Esophagus (tissue), 2 donors: ENCODE data around the gene VASH2. TPM values are rescaled to one million over a fixed set of nuclear protein-coding genes. Genes with fewer than 3 reads are reported as not detected.
"Not testable (repeated sequence)": the region's sequence is repeated elsewhere in the genome, so short reads cannot be mapped to it uniquely, and the experiment has no call there.

ENCODE experiments used
- H3K27ac ChIP-seq, 2 donors: one replicate each; pipeline ENCODE4 v1.5.1; 2013; ENCODE audit warnings: low read depth in 2 of 2, mild to moderate bottlenecking in 2 of 2, inconsistent platforms in 1 of 2, low read length in 1 of 2, moderate library complexity in 1 of 2
- H3K27me3 ChIP-seq, 2 donors: one replicate each; pipeline ENCODE4 v1.6.1; 2013; ENCODE audit warnings: low read length in 2 of 2, control low read depth in 1 of 2, mild to moderate bottlenecking in 1 of 2; ENCODE audit not compliant: insufficient read depth in 2 of 2, control insufficient read depth in 1 of 2
- H3K36me3 ChIP-seq, 2 donors: one replicate each; pipeline ENCODE4 v1.6.1; 2013; ENCODE audit warnings: low read length in 1 of 2; ENCODE audit not compliant: control insufficient read depth in 2 of 2, insufficient read depth in 2 of 2
- H3K4me1 ChIP-seq, 2 donors: one replicate each; pipeline ENCODE4 v1.6.1; 2013; ENCODE audit warnings: low read length in 1 of 2; ENCODE audit not compliant: control insufficient read depth in 2 of 2, insufficient read depth in 2 of 2
- H3K4me3 ChIP-seq, 2 donors: one replicate each; pipeline ENCODE4 v1.5.1; 2013; ENCODE audit warnings: low read length in 2 of 2, mild to moderate bottlenecking in 2 of 2, low read depth in 1 of 2, moderate library complexity in 1 of 2
- H3K9me3 ChIP-seq, 2 donors: one replicate each; pipeline ENCODE4 v1.6.1; 2013; ENCODE audit warnings: mild to moderate bottlenecking in 2 of 2, low read depth in 1 of 2, low read length in 1 of 2, moderate library complexity in 1 of 2; ENCODE audit not compliant: control insufficient read depth in 2 of 2, insufficient read depth in 1 of 2
- WGBS, 2 donors: extraction: QIAGEN DNeasy Blood & Tissue Kit; methylation state at CpG; one replicate each; pipeline ENCODE4 v1.1.7; 2013; 5-methylcytosine and 5-hydroxymethylcytosine counted together
- polyA plus RNA-seq, 2 donors: library from polyadenylated mRNA; stranded (reverse); fragments of 200-250 nt; gene quantifications; one replicate each; pipeline ENCODE4 v1.2.3, GENCODE V29; 2013
- donor health status: healthy with polysubstance abuse.
- donor health status: Bipolar disorder and iron deficiency.

The VASH2 gene
- polyA plus RNA-seq = under 1 TPM; 0.24 to 0.33 TPM

- Histone ChIP-seq H3K36me3 (no peaks in the 10 kb centered on the region), H3K27me3 (no peaks in the 10 kb centered on the region), H3K4me3 (peak within 1 kb of the TSS; percentile 42 to 52), H3K9me3 (no peaks in the 10 kb centered on the region), H3K4me1 (peaks cover 4% of the 10 kb centered on the region in 2 donors), H3K27ac (no peak within 1 kb of the TSS)
- 0 to 1% methylated on average over 61 of the region's 61 CpGs for WGBS, 2 donors
These were observed at the start of gene VASH2 for GRCh38 chr1:212950243-212951125. Gene VASH2, plus strand, starts transcription at chr1:212950541. Its CDS starts 1,002 bp downstream, at chr1:212951543.

- Histone ChIP-seq H3K36me3 (peaks cover under 1 to 3% of the 10 kb centered on the region in 2 donors), H3K27me3 (no peaks in the 10 kb centered on the region), H3K9me3 (peaks cover 3% of the 10 kb centered on the region in 2 donors), H3K4me3 (no peak overlapping the region), H3K27ac (no peak overlapping the region), H3K4me1 (no peaks in the 10 kb centered on the region)
- 95 to 99% methylated on average over 2 of the region's 2 CpGs for WGBS, 2 donors
These were observed 49.1 kb upstream of the VASH2 start for GRCh38 chr1:212901290-212901689.

- 95 to 97% methylated on average over 3 of the region's 3 CpGs for WGBS, 2 donors
- Histone ChIP-seq H3K4me1 (no peaks in the 10 kb centered on the region), H3K27ac (no peak overlapping the region), H3K4me3 (no peak overlapping the region), H3K36me3 (peaks cover 0 to 3% of the 10 kb centered on the region in 2 donors), H3K9me3 (peaks cover 3% of the 10 kb centered on the region in 2 donors), H3K27me3 (no peaks in the 10 kb centered on the region)
These were observed 48.3 kb upstream of the VASH2 start for GRCh38 chr1:212902054-212902453.

GRCh38 chr1:212903664-212904063 is 46.7 kb upstream of the VASH2 start:
- H3K27me3 ChIP-seq = no peaks in the 10 kb centered on the region
- H3K4me3 ChIP-seq = no peak overlapping the region
- H3K9me3 ChIP-seq = peaks cover 3% of the 10 kb centered on the region in 2 donors
- H3K27ac ChIP-seq = no peak overlapping the region
- WGBS, 2 donors = 94 to 98% methylated on average over 1 of the region's 1 CpG
- peaks cover 0 to 3% of the 10 kb centered on the region in 2 donors for H3K36me3 ChIP-seq
- H3K4me1 ChIP-seq = no peaks in the 10 kb centered on the region

- H3K9me3 ChIP-seq, H3K36me3 ChIP-seq, H3K4me1 ChIP-seq, H3K27me3 ChIP-seq, H3K4me3 ChIP-seq, H3K27ac ChIP-seq: not testable (repeated sequence)
- 74 to 75% methylated on average over 12 of the region's 12 CpGs for WGBS, 2 donors
These were observed 42.3 kb upstream of the VASH2 start for GRCh38 chr1:212908071-212908470.

GRCh38 chr1:212908971-212909370 is 41.4 kb upstream of the VASH2 start:
- 91% methylated on average over 2 of the region's 3 CpGs for WGBS, 2 donors
- Histone ChIP-seq H3K27me3 (no peaks in the 10 kb centered on the region), H3K4me3 (no peak overlapping the region), H3K9me3 (no peaks in the 10 kb centered on the region), H3K36me3 (no peaks in the 10 kb centered on the region), H3K27ac (no peak overlapping the region), H3K4me1 (no peaks in the 10 kb centered on the region)

GRCh38 chr1:212909652-212910063 is 40.7 kb upstream of the VASH2 start:
- no peaks in the 10 kb centered on the region for H3K4me1 ChIP-seq
- H3K36me3 ChIP-seq = no peaks in the 10 kb centered on the region
- WGBS, 2 donors = 95 to 100% methylated on average over 3 of the region's 3 CpGs
- H3K9me3 ChIP-seq = no peaks in the 10 kb centered on the region
- no peak overlapping the region for H3K4me3 ChIP-seq
- H3K27me3 ChIP-seq = no peaks in the 10 kb centered on the region
- no peak overlapping the region for H3K27ac ChIP-seq

- not testable (repeated sequence) for H3K27ac ChIP-seq, H3K27me3 ChIP-seq, H3K36me3 ChIP-seq, H3K4me1 ChIP-seq, H3K4me3 ChIP-seq, H3K9me3 ChIP-seq
- 75 to 81% methylated on average over 8 of the region's 10 CpGs for WGBS, 2 donors
These were observed 40.1 kb upstream of the VASH2 start for GRCh38 chr1:212910213-212910612.

GRCh38 chr1:212913638-212914037 is 36.7 kb upstream of the VASH2 start:
- not testable (repeated sequence) for H3K27me3 ChIP-seq, H3K9me3 ChIP-seq, H3K4me1 ChIP-seq, H3K36me3 ChIP-seq, H3K4me3 ChIP-seq, H3K27ac ChIP-seq
- WGBS, 2 donors = 72 to 75% methylated on average over 2 to 3 of the region's 3 CpGs

GRCh38 chr1:212914110-212914509 is 36.2 kb upstream of the VASH2 start:
- H3K27me3 ChIP-seq, H3K4me1 ChIP-seq, H3K36me3 ChIP-seq, H3K4me3 ChIP-seq, H3K9me3 ChIP-seq, H3K27ac ChIP-seq: not testable (repeated sequence)
- 84 to 91% methylated on average over 4 of the region's 5 CpGs for WGBS, 2 donors
